Muscle of leg (tissue), 11 donors: ENCODE measurements around the gene RNF34. TPM values are rescaled to one million over a fixed set of nuclear protein-coding genes. Genes with fewer than 3 reads are reported as not detected.
A peak's percentile ranks its signal among the peaks of the same experiment; 100 is the strongest.

Experiments
- DNase-seq: peaks from one replicate; pipeline ENCODE4 v3.0.0; 2013
- H3K27ac ChIP-seq: one replicate; pipeline ENCODE4 v1.5.1; 2013; ENCODE audit warnings: mild to moderate bottlenecking, low read length, control low read depth
- H3K27me3 ChIP-seq: one replicate; pipeline ENCODE4 v1.6.1; 2013; ENCODE audit warnings: low read length; ENCODE audit not compliant: control insufficient read depth, insufficient read depth
- H3K36me3 ChIP-seq: one replicate; pipeline ENCODE4 v1.6.1; 2013; ENCODE audit warnings: low read length; ENCODE audit not compliant: control insufficient read depth, insufficient read depth
- H3K4me1 ChIP-seq: one replicate; pipeline ENCODE4 v1.6.1; 2013; ENCODE audit warnings: low read length; ENCODE audit not compliant: control insufficient read depth, insufficient read depth
- H3K4me3 ChIP-seq: one replicate; pipeline ENCODE4 v1.5.1; 2013; ENCODE audit warnings: low read length, control low read depth
- H3K9me3 ChIP-seq: replicated peaks from 2 replicates; pipeline ENCODE4 v1.6.1; 2013; ENCODE audit warnings: low read depth, low read length; ENCODE audit not compliant: control insufficient read depth
- WGBS: methylation state at CpG from one replicate; pipeline ENCODE4 v1.1.5; 2013; ENCODE audit warnings: missing lambda C conversion rate; ENCODE audit not compliant: insufficient coverage; 5-methylcytosine and 5-hydroxymethylcytosine counted together
- polyA plus RNA-seq, 8 donors: library from polyadenylated mRNA; unstranded; fragments of 120-200 nt; gene quantifications; one replicate each; pipeline versions ENCODE4 v1.2.1 to v1.2.3, GENCODE V29; 2013; ENCODE audit warnings: inconsistent platforms in 1 of 8, low replicate concordance in 1 of 8; ENCODE audit not compliant: insufficient read length in 8 of 8, insufficient read depth in 1 of 8
- total RNA-seq: library from RNA; stranded (reverse); fragments of 120-200 nt; gene quantifications from one replicate; pipeline ENCODE4 v1.2.4, GENCODE V29; 2013

RNF34 gene
- total and polyA plus RNA-seq, 9 donors = 24.0 to 33.7 (median 27.7) TPM

GRCh38 chr12:121461048-121461447, 61.1 kb downstream of the RNF34 start:
- H3K9me3 ChIP-seq = no peaks in the 10 kb centered on the region
- peak overlapping the region; percentile 13 for H3K27ac ChIP-seq
- whole genome bisulfite sequencing = 86% methylated on average over 5 of the region's 5 CpGs
- no peaks in the 10 kb centered on the region for H3K36me3 ChIP-seq
- H3K4me1 ChIP-seq = peaks cover 14% of the 10 kb centered on the region
- no peaks in the 10 kb centered on the region for H3K27me3 ChIP-seq
- peak; percentile 55 for DNase-seq
- H3K4me3 ChIP-seq = no peak overlapping the region

- Histone ChIP-seq H3K36me3 (no peaks in the 10 kb centered on the region), H3K9me3 (no peaks in the 10 kb centered on the region), H3K27ac (no peak overlapping the region), H3K4me3 (no peak overlapping the region), H3K4me1 (peaks cover 23% of the 10 kb centered on the region), H3K27me3 (no peaks in the 10 kb centered on the region)
- no peak for DNase-seq
- WGBS = 97% methylated on average over 10 of the region's 13 CpGs
These were observed 64.4 kb downstream of the RNF34 start for GRCh38 chr12:121464331-121464730.

- H3K36me3 ChIP-seq = no peaks in the 10 kb centered on the region
- H3K4me1 ChIP-seq = peaks cover 23% of the 10 kb centered on the region
- H3K9me3 ChIP-seq = no peaks in the 10 kb centered on the region
- no peak for DNase-seq
- WGBS = 11% methylated on average over 69 of the region's 70 CpGs
- H3K27ac ChIP-seq = no peak overlapping the region
- H3K27me3 ChIP-seq = no peaks in the 10 kb centered on the region
- peak overlapping the region; percentile 40 for H3K4me3 ChIP-seq
These were observed 66.2 kb downstream of the RNF34 start for GRCh38 chr12:121465921-121466793.

- Histone ChIP-seq H3K4me3 (peak overlapping the region; percentile 60), H3K36me3 (no peaks in the 10 kb centered on the region), H3K9me3 (no peaks in the 10 kb centered on the region), H3K4me1 (peaks cover 16% of the 10 kb centered on the region), H3K27ac (peak overlapping the region; percentile 20), H3K27me3 (no peaks in the 10 kb centered on the region)
- under 1% methylated on average over 123 of the region's 139 CpGs for WGBS
- DNase-seq = peak; percentile 95
These were observed 67.1 kb downstream of the RNF34 start for GRCh38 chr12:121466794-121467637.

- DNase-seq = no peak
- Histone ChIP-seq H3K9me3 (no peaks in the 10 kb centered on the region), H3K4me3 (peak overlapping the region; percentile 60), H3K4me1 (peaks cover 15% of the 10 kb centered on the region), H3K27me3 (no peaks in the 10 kb centered on the region), H3K36me3 (no peaks in the 10 kb centered on the region), H3K27ac (no peak overlapping the region)
- under 1% methylated on average over 42 of the region's 48 CpGs for WGBS
These were observed 68.0 kb downstream of the RNF34 start for GRCh38 chr12:121467638-121468498.

GRCh38 chr12:121468499-121468801, 68.5 kb downstream of the RNF34 start:
- Histone ChIP-seq H3K4me3 (no peak overlapping the region), H3K4me1 (peaks cover 15% of the 10 kb centered on the region), H3K27me3 (no peaks in the 10 kb centered on the region), H3K9me3 (no peaks in the 10 kb centered on the region), H3K27ac (no peak overlapping the region), H3K36me3 (no peaks in the 10 kb centered on the region)
- no peak for DNase-seq
- 44% methylated on average over 3 of the region's 4 CpGs for WGBS

DNA sequence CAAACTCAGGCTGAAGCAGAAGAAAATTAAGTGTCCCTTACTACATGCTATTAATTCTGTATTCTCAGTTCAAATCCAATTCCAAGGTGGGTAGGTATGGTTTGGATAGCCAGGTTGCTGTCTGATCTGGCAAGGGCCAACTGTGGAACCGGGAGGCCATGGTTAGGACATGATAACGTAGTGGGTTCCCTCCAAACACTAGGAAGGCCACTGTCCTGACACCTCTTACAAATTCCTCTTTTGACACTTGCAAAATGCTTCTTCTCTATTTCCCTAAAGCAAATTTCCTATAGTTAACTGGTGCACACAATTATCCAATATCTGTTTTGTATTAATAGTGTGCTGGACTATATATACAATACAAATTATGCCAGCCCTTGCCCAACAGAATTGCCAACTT, 70.8 kb downstream of the RNF34 start:
- no peak overlapping the region for H3K4me3 ChIP-seq
- no peaks in the 10 kb centered on the region for H3K27me3 ChIP-seq
- H3K4me1 ChIP-seq = peaks cover 12% of the 10 kb centered on the region
- no peak overlapping the region for H3K27ac ChIP-seq
- H3K36me3 ChIP-seq = no peaks in the 10 kb centered on the region
- DNase-seq = no peak
- no CpG with 5 or more reads among the region's 2 CpGs for WGBS
- H3K9me3 ChIP-seq = no peaks in the 10 kb centered on the region

- no peaks in the 10 kb centered on the region for H3K36me3 ChIP-seq
- H3K27me3 ChIP-seq = no peaks in the 10 kb centered on the region
- peaks cover 6% of the 10 kb centered on the region for H3K4me1 ChIP-seq
- no peak overlapping the region for H3K4me3 ChIP-seq
- WGBS = 70% methylated on average over 2 of the region's 7 CpGs
- no peak overlapping the region for H3K27ac ChIP-seq
- DNase-seq = no peak
- no peaks in the 10 kb centered on the region for H3K9me3 ChIP-seq
These were observed 72.4 kb downstream of the RNF34 start for GRCh38 chr12:121472150-121472905.
